HS-5 (cell line): ENCODE results near the gene CHCHD6.

Experiments
- DNase-seq: peaks from one replicate; pipeline ENCODE4 v3.0.0-alpha.2; 2012; ENCODE audit warnings: low read depth

The CHCHD6 gene

DNA sequence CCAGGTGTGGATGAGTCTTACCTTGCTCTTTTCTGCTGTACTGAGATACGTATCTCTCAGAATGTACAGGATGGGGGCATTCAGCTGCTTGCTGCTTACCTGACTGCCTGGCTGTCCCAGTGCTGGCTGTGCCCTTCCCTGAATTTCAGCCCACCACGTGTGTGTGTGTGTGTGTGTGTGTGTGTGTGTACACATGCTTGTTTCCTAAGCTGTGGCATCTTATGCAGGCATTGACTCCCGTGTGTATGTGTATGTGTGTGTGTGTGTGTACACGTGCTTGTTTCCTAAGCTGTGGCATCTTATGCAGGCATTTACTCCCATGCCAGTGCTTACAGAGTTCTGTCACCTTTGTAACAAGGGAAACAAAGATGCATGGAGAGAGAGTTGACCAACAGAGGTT, 218.4 kb downstream of the CHCHD6 start:
- no peak for DNase-seq

DNA sequence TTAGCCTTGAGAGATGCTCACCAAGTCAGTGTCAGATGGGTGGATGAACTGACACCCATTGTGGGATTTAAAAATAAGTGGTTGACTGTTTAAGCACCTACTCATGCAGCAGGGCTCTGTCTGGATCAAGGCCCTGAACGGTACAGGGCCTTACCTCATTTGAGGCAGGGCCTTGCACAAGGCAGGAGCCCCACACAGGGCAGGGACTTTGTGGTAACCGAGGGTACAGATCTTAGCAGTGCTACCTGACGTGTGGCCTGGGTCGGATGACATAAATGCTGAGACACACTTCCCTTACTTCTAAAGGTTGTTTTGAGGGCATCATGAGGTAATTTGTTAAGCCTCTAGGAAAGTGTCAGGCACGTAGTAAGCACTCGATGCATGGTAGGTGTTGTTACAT, 219.4 kb downstream of the CHCHD6 start:
- no peak for DNase-seq

DNA sequence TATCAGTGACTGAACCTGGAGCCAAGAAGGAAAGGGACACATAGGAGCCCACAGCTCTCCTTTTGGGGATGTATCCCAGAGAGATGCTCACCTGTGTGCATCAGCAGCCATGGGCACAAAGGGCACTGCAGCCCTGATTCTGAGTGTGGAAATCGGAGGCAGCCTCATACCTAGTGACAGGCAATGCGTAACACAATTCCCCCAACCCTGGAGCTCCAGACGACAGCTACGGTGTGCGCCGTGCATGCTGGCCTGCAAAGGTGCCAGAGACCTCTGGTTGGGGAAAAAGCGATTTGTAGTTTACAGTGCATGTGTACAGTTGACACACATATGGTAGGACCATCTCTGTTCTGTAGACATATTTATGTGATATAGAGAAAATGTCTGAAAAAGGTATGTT, 219.9 kb downstream of the CHCHD6 start:
- no peak for DNase-seq

DNA sequence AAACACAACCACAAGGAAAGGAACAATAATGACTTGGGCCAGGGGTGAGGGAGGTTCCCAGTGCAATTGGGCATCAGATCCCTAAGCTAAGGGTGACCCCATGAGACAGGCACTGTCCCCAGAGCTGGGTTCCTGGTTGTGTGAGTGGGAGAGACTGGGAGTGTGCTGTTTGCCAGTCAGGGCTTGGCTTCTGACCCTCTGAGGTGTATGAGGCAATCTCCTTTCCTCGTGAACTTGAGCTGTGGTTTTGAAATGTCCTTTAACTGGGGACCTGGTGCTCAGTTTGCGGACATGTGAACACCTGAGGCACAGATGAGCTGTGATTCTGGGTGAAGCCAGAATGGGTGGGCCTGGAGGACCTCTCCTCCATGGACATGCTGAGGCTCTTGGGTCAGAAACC, 220.4 kb downstream of the CHCHD6 start:
- DNase-seq = no peak

DNA sequence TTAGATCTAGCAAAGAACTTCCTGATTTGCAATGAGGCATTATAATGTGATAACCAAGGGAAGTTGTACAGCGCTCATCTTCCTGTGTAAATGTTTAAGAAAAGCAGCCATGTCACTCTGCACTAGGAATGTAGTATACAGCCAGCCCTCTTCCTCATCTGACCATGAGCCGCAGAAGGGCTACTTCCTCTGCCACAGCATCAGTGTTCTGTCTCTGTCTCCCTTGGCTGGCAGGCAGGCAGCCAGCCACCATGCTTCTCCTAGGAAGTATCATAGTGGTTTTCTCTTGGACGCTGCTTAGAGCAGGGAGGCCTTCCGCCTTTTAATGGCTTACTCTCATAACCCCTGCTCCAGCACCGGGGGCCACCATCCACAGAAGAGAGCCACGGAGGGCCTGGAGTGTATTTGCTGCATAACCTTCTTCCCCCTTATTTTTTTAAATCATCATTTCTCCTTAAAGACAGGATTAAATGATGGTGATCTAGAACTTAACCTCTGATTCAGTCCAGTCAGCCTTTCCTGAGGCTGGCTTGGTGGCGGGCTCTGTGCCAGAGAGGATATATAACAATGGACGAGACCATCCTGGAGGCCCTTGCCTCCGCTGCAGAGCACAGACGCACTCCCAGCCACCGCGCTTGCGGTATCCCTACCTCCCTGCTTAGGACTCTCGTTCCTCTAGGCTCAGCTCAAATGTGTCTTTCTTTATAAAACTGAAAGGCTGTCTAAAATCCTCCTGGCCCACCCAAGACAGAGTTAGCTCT, 221.6 kb downstream of the CHCHD6 start:
- DNase-seq = no peak

DNA sequence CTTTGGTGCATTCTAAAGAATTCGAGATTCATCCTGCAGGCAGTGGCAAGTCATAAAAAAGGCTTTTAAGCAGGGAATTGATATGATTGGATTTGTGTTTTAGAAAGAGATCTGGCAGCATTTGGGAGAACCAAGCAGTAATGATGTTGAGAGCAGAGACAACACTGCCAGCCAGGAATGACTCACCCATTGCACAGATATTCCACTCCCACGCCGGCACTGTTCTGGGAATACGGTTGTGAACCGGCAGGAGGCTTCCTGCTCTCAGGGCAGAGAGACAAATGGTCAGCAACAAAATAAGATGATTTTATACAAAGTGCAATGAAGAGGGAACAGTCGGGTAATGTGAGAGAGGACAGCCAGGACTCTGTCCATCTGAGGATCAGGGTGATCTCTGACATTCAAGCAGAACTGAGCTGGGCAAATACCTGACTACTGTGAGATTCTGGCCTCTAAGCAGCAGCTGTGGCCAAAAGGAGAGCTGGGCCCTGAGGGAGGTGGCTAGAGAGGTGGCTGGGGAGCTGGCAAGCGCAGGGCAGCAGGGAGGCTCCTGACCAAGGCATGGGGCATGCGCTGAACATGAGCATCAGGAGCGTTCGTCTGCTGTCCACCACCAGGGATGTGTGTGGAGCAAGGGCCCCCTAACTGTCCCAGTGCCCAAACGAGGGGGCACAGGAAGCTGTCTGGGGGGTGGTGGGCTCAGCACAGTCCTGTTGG, 222.8 kb downstream of the CHCHD6 start:
- peak; percentile 43 for DNase-seq

DNA sequence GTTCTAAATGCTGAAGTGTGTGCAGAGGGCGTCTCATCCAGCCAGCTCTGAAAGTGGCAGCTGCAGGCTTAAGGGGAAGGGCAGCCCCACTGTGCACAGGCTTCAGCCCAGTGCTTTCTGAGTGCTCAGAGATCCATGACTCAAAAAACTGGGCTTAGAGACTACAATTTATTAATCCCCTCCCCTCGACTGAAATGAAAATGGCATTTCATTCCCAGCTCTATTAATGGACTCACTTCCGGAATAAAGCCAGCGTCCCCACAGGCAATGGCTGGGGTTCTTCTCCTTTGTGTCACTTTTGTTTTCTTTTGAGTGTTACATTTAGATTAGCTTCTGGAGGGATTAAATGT, 223.3 kb downstream of the CHCHD6 start:
- no peak for DNase-seq

DNA sequence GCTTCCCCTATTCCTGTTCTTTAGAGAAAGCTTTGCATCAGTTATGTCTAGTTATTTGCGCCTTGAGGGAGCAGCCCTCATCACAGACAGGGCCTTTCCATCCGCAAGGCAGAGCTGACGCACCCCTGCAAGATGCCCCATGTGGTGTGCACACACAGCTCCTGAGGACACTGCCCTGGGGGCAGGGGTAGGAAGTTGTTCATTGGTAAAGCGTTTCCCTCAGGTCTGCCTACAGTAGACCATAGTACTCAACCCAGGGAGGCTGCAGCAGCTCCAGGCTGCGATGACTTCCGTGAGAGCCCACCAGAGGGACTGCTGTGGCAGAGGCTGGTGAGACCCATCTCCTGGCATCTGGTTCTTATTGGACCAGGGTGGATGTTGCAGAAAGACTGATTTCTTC, 223.8 kb downstream of the CHCHD6 start:
- no peak for DNase-seq

DNA sequence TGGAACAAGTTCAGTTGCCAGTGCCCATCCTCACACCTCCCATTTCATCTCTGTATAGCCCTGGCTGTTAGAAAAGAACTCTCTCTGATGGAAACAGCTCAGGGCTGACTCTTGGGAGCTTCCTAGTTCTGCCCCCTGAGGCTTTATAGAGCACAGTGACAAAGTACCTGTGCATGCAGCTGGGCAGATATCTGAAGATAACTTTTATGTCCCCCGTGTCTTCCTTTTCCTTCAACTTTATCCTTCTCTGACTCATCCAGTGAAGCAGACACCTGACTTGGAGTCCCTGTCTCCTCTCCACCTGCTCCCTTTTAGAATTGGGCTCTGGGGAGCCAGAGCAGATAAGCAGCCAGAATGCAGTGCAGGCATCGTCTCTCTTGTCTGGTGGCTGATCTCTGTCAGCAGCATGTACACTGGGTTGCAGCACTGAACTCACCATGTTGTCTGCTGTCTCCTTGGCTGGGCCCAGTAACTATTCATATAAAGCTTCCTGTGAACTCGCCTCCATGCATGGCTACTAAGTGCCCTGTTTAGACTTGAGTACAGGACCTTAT, 225.0 kb downstream of the CHCHD6 start:
- DNase-seq = no peak

DNA sequence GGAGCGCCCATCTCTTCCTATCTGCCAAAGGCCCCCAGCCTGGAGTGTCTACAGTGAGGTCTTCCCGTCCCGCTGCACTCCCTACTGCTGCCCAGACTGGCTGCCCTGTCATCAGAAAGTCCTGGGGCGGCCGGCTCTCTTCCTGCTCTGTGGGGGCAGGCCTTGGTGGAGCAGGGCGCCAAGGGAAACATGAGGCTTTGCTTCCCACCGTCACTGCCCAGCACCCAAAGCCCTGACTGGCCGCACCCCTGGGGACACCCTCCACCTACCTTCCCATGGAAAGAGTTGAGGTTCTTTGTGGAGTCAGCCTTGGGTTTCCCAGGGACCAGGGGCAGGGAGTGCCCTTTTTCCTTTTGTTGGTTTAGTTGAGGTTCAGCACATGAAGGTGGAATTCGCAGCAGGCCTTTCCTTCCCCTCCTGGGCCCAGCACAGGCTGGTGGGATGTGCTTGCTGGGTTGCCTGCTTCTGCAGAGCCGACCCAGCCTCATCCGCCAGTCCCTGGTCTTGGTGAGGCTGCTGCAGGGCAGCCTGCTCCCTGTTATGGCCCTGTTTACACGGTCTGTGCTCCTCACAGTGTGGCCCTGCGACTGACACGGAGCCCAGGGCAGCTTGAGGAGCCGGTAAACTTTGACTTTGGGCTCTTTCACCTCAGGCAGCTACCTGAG, 227.0 kb downstream of the CHCHD6 start:
- DNase-seq = no peak

DNA sequence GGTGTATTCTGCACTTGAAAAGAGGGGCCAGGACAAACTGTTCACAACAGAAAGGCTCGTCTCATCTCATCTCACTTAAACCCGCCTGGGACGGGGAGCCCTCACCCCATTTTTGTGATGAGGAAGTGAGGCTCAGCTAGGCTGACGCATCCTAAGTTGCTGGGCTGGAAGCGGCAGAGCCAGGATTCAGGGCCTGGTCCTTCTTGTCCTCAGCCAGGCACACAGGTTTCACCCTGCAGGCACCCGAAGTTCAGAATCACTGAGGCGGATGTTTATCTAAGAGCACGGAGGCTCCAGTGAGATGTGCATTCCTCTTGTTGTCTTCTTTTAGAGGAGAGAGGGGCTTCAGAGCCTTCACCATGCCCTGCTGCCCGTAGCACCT, 227.8 kb downstream of the CHCHD6 start:
- no peak for DNase-seq

DNA sequence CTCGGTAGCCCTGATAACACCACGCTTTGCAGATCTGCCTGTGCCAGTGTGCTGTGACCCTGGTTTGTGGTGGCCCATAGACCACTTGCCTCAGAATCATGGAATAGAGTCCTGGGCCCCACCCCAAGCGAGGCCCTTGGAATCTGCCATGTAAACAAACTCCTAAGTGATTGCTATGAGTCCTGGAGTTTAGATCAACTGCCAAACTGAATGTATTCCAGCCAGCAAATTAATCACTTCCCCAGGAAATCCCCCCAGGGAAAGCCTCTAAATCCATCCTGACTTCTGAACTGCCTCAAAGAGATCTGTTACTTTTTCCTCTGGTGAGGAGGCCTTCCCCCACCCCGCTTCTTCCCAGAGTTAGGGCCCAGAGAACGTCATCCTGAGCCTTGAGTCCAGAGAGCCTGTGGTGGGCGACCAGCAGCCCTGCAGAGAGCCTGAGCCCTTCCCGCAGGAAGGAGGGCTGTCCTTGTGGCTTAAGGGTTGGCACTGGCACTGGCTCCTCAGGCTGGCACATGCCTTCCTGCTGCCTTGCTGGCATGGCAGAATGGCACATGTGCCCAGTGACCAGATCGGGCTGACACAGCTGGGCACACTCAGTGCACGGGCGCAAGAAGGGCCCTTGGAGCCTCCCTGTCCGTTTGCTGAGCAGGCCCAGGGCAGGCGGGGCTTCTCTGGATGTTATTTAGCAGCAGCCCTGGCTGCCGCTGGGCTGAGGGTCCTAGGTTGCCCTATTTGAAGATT, 228.3 kb downstream of the CHCHD6 start:
- no peak for DNase-seq

DNA sequence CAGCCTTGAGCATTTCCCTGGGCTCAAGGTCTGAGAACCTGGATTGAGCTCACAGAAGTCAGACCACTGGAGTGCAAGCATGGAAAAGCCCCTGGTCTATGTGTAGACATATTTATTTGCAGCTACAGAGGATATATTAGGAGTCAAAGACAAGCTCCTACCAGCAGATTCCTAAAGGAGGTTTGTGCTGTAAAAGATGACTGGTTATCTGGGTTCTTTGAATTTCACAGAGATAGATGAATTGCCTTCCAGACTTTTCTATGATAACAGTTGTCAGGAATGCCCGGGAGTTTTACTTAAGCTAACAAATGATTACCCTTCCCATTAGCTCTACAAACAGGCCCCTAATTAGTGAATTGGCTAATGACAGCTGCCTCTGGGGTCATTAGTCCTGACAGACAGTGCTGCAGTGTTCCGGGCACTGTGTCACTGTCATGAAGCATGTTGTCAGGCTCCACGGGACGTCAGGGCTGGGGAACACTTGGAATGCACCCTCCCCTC, 230.0 kb downstream of the CHCHD6 start:
- DNase-seq = no peak

DNA sequence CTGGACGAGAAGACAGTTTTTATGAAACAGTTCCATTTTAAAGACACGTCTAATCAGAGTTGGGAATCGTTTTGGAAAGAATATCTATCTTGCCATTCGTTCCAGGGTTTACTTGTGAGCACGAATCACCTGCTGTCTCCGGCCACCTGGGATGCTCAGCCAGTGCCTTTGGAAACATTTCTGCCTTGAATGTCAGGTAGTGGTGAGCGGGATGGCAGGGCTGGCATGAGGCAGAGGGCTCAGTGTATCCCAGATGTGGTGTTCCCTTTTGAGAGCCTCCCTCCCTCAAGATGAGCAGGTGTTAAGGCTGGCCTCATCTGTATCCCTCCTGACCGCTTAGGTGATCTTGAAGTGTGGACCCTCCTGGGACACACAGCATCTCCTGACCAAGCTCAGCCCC, 231.0 kb downstream of the CHCHD6 start:
- no peak for DNase-seq

DNA sequence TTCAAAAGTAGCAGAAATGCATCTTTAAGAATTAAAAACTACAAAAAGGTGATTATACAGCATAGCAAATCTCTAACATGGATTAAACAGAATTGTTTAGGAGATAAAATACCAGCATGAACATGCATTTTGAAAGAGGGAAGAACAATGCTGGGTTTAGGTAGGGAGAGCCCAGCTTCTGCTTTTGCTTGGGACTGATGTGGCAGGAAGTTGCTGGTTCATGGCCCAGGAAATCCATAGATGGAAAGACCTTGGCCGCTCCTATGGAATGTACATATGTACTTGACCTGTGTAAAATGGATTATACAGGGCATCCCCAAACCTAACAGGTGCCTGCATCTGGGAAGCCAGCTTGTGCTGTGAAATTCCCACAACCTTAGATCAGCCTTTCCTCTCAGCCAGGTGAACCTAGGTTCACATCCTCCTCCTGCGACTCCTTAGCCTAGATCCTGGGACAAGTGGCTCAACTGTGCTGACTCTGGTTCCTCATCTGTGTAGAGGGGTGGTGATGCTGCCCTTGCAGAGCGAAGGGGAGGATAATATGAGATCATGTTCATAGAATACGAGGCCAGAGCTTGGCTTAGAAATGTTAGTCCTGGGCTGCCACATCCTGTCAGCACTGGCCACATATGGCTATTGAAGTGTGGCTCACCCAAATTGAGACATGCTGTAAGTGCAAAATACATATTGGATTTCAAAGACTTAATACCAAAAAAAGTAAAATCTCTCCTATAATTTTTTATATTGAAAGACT, 231.9 kb downstream of the CHCHD6 start:
- no peak for DNase-seq

DNA sequence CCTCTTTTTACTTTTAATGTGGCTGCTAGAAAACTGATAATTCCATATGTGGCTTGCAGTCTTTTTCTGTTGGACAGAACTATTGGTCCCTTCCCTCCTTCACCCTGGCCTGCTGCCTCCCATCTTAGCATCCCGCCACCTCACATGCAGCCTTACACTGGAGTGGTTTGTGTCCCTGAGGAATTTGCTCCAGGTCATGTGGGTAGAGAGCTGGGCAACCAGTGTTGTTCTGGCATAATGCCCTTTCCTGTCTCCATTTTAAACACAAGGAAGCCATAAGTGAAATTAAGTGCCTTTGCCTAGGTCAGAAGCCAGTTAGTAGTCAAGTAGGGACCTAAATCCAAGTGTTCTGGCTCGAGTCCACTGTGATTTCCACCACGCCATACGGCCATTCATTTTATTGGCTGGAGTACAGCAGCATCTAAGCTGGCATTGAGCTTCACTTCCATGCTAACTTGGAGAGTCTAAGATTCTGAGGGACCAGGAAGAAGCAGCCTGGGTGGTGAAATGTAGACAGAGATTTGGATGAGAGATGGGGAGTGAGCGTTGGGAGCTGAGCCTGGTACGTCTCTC, 232.9 kb downstream of the CHCHD6 start:
- no peak for DNase-seq

DNA sequence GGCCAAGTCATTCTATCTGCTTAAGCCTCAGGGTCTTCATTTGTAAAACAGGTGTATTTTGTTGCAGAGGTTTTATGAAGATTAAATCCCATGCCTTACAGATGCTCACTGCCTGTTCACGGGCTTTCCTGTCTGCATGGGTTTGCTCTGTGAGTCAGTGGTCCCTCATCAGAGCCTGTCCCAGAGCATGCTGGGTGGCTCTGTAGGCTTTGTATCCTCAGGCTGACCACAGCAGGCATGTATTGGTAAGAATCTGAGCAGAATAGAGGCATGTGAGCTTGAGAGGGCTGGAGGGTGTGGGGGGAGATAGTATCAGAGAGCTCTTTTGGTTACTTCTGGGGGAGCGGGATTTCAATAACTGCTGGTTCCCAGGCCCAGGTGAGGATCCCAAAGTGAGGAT, 233.5 kb downstream of the CHCHD6 start:
- no peak for DNase-seq

DNA sequence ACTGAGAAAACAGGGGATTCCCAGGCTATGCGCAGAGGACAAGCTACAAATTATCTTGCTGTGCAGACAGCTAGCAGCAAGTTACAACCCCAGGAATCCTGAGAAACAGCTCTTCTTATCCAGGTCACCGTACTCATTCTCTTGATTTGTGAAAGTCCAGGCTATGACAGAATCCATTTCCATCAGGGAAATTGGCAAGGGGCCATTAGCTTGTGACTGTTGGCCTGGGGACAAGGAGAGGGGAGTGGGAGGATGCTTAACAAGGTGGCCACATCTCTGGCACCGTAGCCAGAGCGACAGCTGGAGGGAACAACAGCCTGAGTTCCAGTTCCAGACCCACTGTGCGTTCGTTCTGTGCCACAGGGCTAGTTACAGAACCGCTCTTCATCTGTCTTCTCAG, 233.9 kb downstream of the CHCHD6 start:
- no peak for DNase-seq

DNA sequence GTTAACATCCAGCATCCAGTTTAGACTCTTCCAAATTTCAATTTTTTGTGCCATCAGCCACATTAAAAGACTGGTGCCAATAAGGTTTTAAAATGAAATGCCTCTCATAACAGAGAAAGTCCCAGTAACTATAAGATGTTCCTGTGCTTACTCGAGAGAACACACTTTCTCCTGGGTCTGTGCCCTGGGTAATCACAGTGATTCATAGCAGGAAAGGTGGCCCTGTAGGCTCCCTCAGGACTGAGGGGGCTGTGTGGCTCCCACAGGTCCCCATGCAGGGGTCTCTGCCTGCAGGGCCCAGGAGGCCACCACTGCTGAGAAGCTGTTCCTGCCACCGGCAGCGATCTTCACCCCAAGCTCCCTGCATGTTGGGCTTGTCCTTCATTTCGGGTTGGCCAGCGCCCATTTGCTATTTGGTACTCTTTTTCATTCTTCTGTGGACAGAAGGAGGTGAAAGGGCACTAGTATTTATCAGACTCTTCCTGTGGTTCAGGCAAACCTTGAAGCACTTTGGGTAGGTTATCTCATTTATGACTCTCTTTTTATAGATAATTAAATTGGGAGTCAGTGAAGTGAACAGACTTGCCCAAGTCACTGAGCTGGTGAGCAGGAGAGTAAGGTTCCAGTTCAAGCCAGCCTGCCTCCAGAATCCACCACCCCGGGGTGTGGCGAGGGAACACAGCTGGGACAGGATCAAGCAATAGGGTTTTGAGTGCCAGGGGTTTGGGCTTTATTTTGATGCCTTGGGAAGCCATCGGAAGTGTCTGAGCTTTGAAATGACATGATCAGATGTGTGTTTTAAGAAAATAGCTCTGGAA, 234.7 kb downstream of the CHCHD6 start:
- no peak for DNase-seq

DNA sequence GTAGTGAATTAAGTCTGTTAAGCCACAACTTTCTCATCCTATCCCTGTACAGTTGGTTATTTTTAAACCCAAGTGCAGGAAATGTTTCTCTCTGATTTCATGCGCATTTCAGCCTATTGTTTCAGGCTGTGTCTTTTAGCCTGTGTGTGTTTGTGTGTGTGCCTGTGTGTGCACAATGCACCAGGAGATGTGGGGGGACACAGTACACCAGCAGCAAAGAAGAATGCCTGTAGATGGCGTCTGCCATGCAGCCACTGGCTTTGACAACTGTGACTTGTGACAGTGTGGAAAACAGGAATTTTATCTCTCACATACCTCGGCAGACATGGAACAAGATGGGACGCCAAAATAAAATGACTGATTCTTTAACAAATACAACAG, 235.3 kb downstream of the CHCHD6 start:
- DNase-seq = no peak
